CD14-positive monocyte (primary cell): Measurements from ENCODE around the gene RTN1. TPM values are rescaled to one million over a fixed set of nuclear protein-coding genes. Genes with fewer than 3 reads are reported as not detected.

Source experiments
- DNase-seq, 3 donors: peaks; one replicate each; pipeline ENCODE4 v3.0.0-alpha.2; 2011 to 2022
- H2AFZ ChIP-seq: 2 replicates; pipeline ENCODE4 v1.6.0; 2012; ENCODE audit warnings: mild to moderate bottlenecking, low read depth, low read length, inconsistent platforms; ENCODE audit not compliant: insufficient read depth, poor library complexity, severe bottlenecking
- H3K27ac ChIP-seq, 2 donors: 1 replicate in 1 of 2; 2 replicates in 1 of 2; pipeline ENCODE4 v1.5.1; 2012 to 2013; ENCODE audit warnings: low read length in 2 of 2, control low read depth in 1 of 2, inconsistent platforms in 1 of 2, low read depth in 1 of 2, mild to moderate bottlenecking in 1 of 2
- H3K27me3 ChIP-seq, 2 donors: one replicate each; pipeline versions ENCODE4 v1.6.0 to v1.6.1; 2011 to 2013; ENCODE audit warnings: low read length in 2 of 2; ENCODE audit not compliant: control insufficient read depth in 2 of 2, insufficient read depth in 2 of 2
- H3K36me3 ChIP-seq, 2 donors: replicated peaks in 1 of 2; 1 replicate in 1 of 2; 2 replicates in 1 of 2; pipeline versions ENCODE4 v1.5.1 to v1.6.1; 2012 to 2013; ENCODE audit warnings: low read length in 2 of 2, control low read depth in 1 of 2, inconsistent platforms in 1 of 2, mild to moderate bottlenecking in 1 of 2; ENCODE audit not compliant: insufficient read depth in 2 of 2, control insufficient read depth in 1 of 2
- H3K4me1 ChIP-seq, 2 donors: 1 replicate in 1 of 2; 2 replicates in 1 of 2; pipeline versions ENCODE4 v1.5.1 to v1.6.1; 2012 to 2013; ENCODE audit warnings: low read length in 2 of 2, control low read depth in 1 of 2, inconsistent platforms in 1 of 2, mild to moderate bottlenecking in 1 of 2, moderate library complexity in 1 of 2; ENCODE audit not compliant: insufficient read depth in 2 of 2, control insufficient read depth in 1 of 2
- H3K4me2 ChIP-seq: replicated peaks from 2 replicates; pipeline ENCODE3; 2012; ENCODE audit warnings: low read length, moderate library complexity, mild to moderate bottlenecking; ENCODE audit not compliant: poor library complexity, severe bottlenecking; ENCODE audit errors: extremely low read depth
- H3K4me3 ChIP-seq, 3 experiments: fragments of 200-600 bp in 1 of 3; sonication (generic) in 1 of 3; replicated peaks in 1 of 3; 1 replicate in 2 of 3; 2 replicates in 1 of 3; pipeline ENCODE4 v1.5.1; 2011 to 2013; ENCODE audit warnings: low read length in 3 of 3, mild to moderate bottlenecking in 3 of 3, control low read depth in 2 of 3, low read depth in 2 of 3, inconsistent platforms in 1 of 3, moderate library complexity in 1 of 3
- H3K79me2 ChIP-seq: 2 replicates; pipeline ENCODE4 v1.6.0; 2012; ENCODE audit warnings: mild to moderate bottlenecking, control low read depth, inconsistent platforms, low read length, moderate library complexity; ENCODE audit not compliant: insufficient read depth
- H3K9ac ChIP-seq: 2 replicates; pipeline ENCODE4 v1.6.0; 2017; ENCODE audit warnings: low read length, mild to moderate bottlenecking; ENCODE audit not compliant: insufficient read depth, poor library complexity, severe bottlenecking
- H3K9me3 ChIP-seq, 2 donors: replicated peaks in 1 of 2; 1 replicate in 1 of 2; 2 replicates in 1 of 2; pipeline versions ENCODE4 v1.5.1 to v1.6.1; 2012 to 2013; ENCODE audit warnings: low read length in 2 of 2, control low read depth in 1 of 2; ENCODE audit not compliant: control insufficient read depth in 1 of 2, insufficient read depth in 1 of 2
- H4K20me1 ChIP-seq: 2 replicates; pipeline ENCODE4 v1.6.0; 2012; ENCODE audit warnings: mild to moderate bottlenecking, low read length, control low read depth, moderate library complexity; ENCODE audit not compliant: insufficient read depth
- H3K27ac Mint-ChIP-seq, 7 donors: one replicate each; pipeline ENCODE4 v1.8.0; 2020; ENCODE audit warnings: mild to moderate bottlenecking in 7 of 7, mixed read lengths in 7 of 7, moderate library complexity in 6 of 7, inconsistent platforms in 2 of 7
- H3K27me3 Mint-ChIP-seq, 3 donors: one replicate each; pipeline ENCODE4 v1.8.0; 2021 to 2022; ENCODE audit warnings: low read depth in 3 of 3, mild to moderate bottlenecking in 3 of 3, mixed read lengths in 3 of 3, moderate library complexity in 3 of 3, inconsistent platforms in 1 of 3
- H3K36me3 Mint-ChIP-seq, 2 donors: one replicate each; pipeline ENCODE4 v1.8.0; 2020; ENCODE audit warnings: mixed read lengths in 2 of 2, inconsistent platforms in 1 of 2, mild to moderate bottlenecking in 1 of 2
- H3K4me1 Mint-ChIP-seq: one replicate; pipeline ENCODE4 v1.8.0; 2020; ENCODE audit warnings: mild to moderate bottlenecking, mixed read lengths
- H3K4me3 Mint-ChIP-seq, 2 donors: one replicate each; pipeline ENCODE4 v1.8.0; 2020; ENCODE audit warnings: mild to moderate bottlenecking in 2 of 2, mixed read lengths in 2 of 2, moderate library complexity in 1 of 2
- H3K9me3 Mint-ChIP-seq, 7 donors: one replicate each; pipeline ENCODE4 v1.8.0; 2020 to 2022; ENCODE audit warnings: mixed read lengths in 7 of 7, mild to moderate bottlenecking in 6 of 7, moderate library complexity in 6 of 7, inconsistent platforms in 2 of 7
- WGBS: methylation state at CpG from one replicate; pipeline ENCODE4 v1.1.5; 2013; ENCODE audit warnings: missing lambda C conversion rate; ENCODE audit not compliant: insufficient coverage; 5-methylcytosine and 5-hydroxymethylcytosine counted together
- intact Hi-C, 2 donors: fragments of 100-400 bp; cut with micrococcal nuclease; formaldehyde crosslinking; loops; one replicate each; pipeline versions ENCODE4 v1.15.0 to v1.15.1; 2023
- polyA plus RNA-seq, 3 donors: library from polyadenylated mRNA; depleted of rRNA in 1 of 3; unstranded in 2 of 3; stranded (reverse) in 1 of 3; fragments of 300-500 nt in 2 of 3; fragments of >200 nt in 1 of 3; fragmentation: Illumina TruSeq in 2 of 3; gene quantifications; 1 replicate in 2 of 3; 2 replicates in 1 of 3; pipeline ENCODE4 v1.2.3, GENCODE V29; 2012 to 2021
- TF ChIP-seq, protein P1 (sequence below): fragments of 200-600 bp; IDR thresholded peaks from one replicate; pipeline ENCODE4 v1.8.0; 2022; ENCODE audit warnings: antibody characterized with exemption, mild to moderate bottlenecking

Gene RTN1
- polyA plus RNA-seq, 3 donors: 40.2 to 75.1 (median 55.0) TPM

DNA sequence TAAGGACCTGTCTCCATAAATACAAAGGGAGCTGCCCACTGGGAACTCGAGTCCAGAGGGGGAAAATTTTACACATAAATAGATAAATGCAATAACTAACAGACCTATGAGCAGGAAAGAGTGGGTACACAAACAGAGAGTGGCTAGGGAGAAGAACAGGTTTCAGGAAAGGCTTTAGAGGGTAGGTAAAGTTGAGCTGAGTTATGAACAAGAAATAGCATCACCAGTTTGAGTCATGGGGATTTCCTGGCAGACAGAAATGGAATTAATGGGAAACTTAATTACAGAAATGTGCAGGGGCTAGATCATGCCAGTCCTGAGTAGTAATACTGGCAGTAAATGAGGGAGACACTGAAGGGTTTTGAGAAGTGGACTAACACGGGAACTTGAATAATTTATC is 236.0 kb downstream of the RTN1 start:
- DNase-seq: peak in 1 of 3 donors; percentile 5
- Mint-ChIP-seq H3K27ac (no peak overlapping the region), H3K36me3 (peaks cover 0 to 5% of the 10 kb centered on the region in 2 donors), H3K27me3 (peaks cover 21 to 35% (median 23%) of the 10 kb centered on the region in 3 donors), H3K9me3 (peaks cover 0 to 16% (median 2%) of the 10 kb centered on the region in 7 donors), H3K4me3 (no peak overlapping the region), H3K4me1 (peaks cover 11% of the 10 kb centered on the region)
- Histone ChIP-seq H3K9me3 (peaks cover 0 to 6% of the 10 kb centered on the region in 2 donors), H4K20me1 (peaks cover 77% of the 10 kb centered on the region), H3K79me2 (no peaks in the 10 kb centered on the region), H3K36me3 (no peaks in the 10 kb centered on the region), H3K4me1 (peaks cover 5 to 7% of the 10 kb centered on the region in 2 donors), H3K4me2 (no peak overlapping the region), H3K4me3 (no peak overlapping the region), H3K9ac (no peak overlapping the region), H3K27me3 (peaks cover 21 to 23% of the 10 kb centered on the region in 2 donors), H3K27ac (no peak overlapping the region), H2AFZ (no peak overlapping the region)
- no CpG with 5 or more reads among the region's 2 CpGs for WGBS
- intact Hi-C loops: loop anchor here in 1 of 2 donors (5.0 kb wide), 1 partner anchor 263 kb away; no protein-coding TSS in a partner anchor
- TF ChIP-seq, protein P1, sequence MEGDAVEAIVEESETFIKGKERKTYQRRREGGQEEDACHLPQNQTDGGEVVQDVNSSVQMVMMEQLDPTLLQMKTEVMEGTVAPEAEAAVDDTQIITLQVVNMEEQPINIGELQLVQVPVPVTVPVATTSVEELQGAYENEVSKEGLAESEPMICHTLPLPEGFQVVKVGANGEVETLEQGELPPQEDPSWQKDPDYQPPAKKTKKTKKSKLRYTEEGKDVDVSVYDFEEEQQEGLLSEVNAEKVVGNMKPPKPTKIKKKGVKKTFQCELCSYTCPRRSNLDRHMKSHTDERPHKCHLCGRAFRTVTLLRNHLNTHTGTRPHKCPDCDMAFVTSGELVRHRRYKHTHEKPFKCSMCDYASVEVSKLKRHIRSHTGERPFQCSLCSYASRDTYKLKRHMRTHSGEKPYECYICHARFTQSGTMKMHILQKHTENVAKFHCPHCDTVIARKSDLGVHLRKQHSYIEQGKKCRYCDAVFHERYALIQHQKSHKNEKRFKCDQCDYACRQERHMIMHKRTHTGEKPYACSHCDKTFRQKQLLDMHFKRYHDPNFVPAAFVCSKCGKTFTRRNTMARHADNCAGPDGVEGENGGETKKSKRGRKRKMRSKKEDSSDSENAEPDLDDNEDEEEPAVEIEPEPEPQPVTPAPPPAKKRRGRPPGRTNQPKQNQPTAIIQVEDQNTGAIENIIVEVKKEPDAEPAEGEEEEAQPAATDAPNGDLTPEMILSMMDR: no peak

DNA sequence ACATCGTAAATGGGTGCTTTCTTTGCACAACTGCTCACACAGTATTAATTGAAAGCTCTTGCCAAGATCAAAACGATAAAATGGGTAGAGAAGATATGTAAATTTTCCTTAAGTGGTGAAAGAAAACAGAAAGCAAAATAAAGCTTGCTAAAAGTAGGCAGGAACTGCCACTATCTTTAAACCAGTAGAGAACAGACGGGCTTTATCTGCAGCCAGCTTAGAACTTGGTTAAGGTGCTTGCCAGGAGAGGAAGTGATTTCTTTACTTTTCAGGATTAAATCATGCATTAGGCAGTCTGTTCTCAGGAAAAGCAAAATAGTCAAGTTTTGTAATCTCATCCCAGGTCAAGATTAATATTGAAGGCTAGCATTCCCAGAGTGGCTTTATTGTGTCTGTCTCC is 237.1 kb downstream of the RTN1 start:
- Histone ChIP-seq H3K4me1 (peaks cover 5 to 7% of the 10 kb centered on the region in 2 donors), H3K79me2 (no peaks in the 10 kb centered on the region), H3K4me3 (no peak overlapping the region), H2AFZ (no peak overlapping the region), H3K36me3 (no peaks in the 10 kb centered on the region), H3K4me2 (no peak overlapping the region), H3K27me3 (peaks cover 30% of the 10 kb centered on the region in 2 donors), H3K9ac (no peak overlapping the region), H3K9me3 (peaks cover 0 to 6% of the 10 kb centered on the region in 2 donors), H3K27ac (no peak overlapping the region), H4K20me1 (peaks cover 79% of the 10 kb centered on the region)
- no peak for DNase-seq
- Mint-ChIP-seq H3K9me3 (peaks cover 0 to 12% (median 2%) of the 10 kb centered on the region in 7 donors), H3K4me1 (peaks cover 11% of the 10 kb centered on the region), H3K27me3 (peaks cover 29 to 45% (median 33%) of the 10 kb centered on the region in 3 donors), H3K36me3 (peaks cover 0 to 5% of the 10 kb centered on the region in 2 donors), H3K27ac (no peak overlapping the region), H3K4me3 (no peak overlapping the region)
- TF ChIP-seq, protein P1: no peak
- intact Hi-C loops: loop anchor here (2.0 to 5.0 kb wide), 2 partner anchors 263 to 264 kb away; no protein-coding TSS in a partner anchor
- WGBS: 17% methylated on average over 1 of the region's 3 CpGs
